ENCODE results near the gene FNDC3A.
A peak's percentile ranks its signal among the peaks of the same experiment; 100 is the strongest.
"Not testable (repeated sequence)": the region's sequence is repeated elsewhere in the genome, so short reads cannot be mapped to it uniquely, and the experiment has no call there.

Gene FNDC3A

GRCh38 chr13:49116873-49117272 lies 141.2 kb downstream of the FNDC3A start:
- Mint-ChIP-seq H3K4me3 (no peak overlapping the region), H3K4me1 (peaks cover 72% of the 10 kb centered on the region), H3K36me3 (peaks cover 42% of the 10 kb centered on the region)

DNA sequence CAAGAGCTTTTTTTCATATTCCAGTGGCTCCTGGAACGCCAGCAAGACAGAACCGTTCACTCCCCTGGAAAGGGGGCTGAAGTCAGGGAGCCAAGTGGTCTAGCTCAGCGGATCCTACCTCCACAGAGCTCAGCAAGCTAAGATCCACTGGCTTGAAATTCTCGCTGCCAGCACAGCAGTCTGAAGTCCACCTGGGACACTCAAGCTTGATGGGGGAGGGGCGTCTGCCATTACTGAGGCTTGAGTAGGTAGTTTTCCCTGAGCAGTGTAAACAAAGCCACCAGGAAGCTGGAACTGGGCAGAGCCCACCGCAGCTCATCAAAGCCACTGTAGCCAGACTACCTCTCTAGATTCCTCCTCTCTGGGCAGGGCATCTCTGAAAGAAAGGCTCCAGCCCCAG lies 142.7 kb downstream of the FNDC3A start:
- not testable (repeated sequence) for H3K27ac Mint-ChIP-seq, H3K27me3 Mint-ChIP-seq, H3K4me3 Mint-ChIP-seq
- H3K9me3 Mint-ChIP-seq: peaks cover 12% of the 10 kb centered on the region
- peaks cover 60% of the 10 kb centered on the region for H3K4me1 Mint-ChIP-seq
- H3K36me3 Mint-ChIP-seq: peaks cover 49% of the 10 kb centered on the region

More at GRCh38 chr13:49116873-49117272, 141.2 kb downstream of the FNDC3A start:
- Mint-ChIP-seq H3K27ac (no peak overlapping the region), H3K27me3 (no peaks in the 10 kb centered on the region), H3K9me3 (peaks cover 11% of the 10 kb centered on the region)

DNA sequence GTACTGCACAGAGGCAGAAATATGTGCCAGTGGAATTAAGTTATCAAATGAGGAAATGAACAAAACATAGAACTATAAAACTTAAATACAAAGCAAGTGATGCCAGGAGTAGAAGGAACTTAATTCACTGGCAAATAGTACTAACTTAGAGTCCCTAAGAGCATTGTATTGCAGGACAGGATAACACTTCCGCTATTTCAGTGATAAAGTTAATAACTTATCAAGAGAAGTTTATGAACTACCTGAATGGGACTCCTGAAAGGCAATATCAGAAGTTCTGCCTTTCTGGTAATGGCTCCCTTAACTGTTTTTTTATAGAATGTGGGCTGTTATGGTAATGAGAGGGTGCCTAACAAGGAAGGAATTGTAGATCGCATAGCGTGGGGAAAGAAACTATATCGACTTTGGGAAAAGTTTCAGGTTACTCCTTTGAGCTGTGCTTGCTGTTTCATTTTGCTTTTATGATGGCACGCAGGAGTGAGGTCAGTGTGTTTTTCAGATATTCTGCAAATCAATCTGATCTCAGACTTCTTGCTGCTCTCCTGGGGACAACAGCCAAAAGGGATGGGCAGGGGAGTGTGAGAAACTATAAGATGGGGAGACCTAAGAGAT lies 149.1 kb downstream of the FNDC3A start:
- Mint-ChIP-seq H3K9me3 (peaks cover 12% of the 10 kb centered on the region), H3K27me3 (no peaks in the 10 kb centered on the region), H3K4me3 (peak overlapping the region; percentile 50), H3K27ac (peak overlapping the region; percentile 52), H3K36me3 (peaks cover 24% of the 10 kb centered on the region), H3K4me1 (peaks cover 20% of the 10 kb centered on the region)

GRCh38 chr13:49125964-49126524 lies 150.3 kb downstream of the FNDC3A start:
- H3K27ac Mint-ChIP-seq: peak overlapping the region; percentile 47

DNA sequence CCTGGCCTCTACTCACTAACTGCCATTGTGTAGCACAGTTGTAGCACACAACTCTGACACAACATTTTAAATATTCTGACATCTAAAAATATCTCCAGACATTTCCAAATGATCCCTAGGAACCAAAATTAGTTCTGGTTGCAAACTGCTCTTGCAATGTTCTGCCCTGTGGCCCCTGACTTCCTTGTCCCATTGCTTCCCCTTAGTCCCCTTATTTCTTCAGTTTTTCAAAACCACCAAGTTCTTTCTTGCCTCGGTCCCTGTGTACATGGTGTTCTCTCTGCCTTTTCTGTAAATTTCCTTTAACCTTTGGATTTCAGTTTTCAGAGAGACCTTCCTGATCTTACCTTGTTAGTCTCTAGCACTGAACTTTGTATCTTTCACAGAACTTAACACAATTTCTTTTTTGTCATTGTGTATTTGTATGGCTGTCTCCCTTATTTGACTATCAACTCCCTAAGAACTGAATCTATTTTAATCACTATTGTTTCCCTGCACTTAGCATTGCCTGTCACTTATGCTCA lies 156.8 kb downstream of the FNDC3A start:
- peaks cover 28% of the 10 kb centered on the region for H3K36me3 Mint-ChIP-seq
- H3K27me3 Mint-ChIP-seq: no peaks in the 10 kb centered on the region
- no peak overlapping the region for H3K4me3 Mint-ChIP-seq
- H3K9me3 Mint-ChIP-seq: no peaks in the 10 kb centered on the region
- H3K4me1 Mint-ChIP-seq: peaks cover 34% of the 10 kb centered on the region
- peak overlapping the region; percentile 76 for H3K27ac Mint-ChIP-seq

More at GRCh38 chr13:49125964-49126524, 150.3 kb downstream of the FNDC3A start:
- Mint-ChIP-seq H3K9me3 (peaks cover 9% of the 10 kb centered on the region), H3K4me3 (peak overlapping the region; percentile 51), H3K36me3 (peaks cover 21% of the 10 kb centered on the region), H3K27me3 (no peaks in the 10 kb centered on the region), H3K4me1 (peaks cover 14% of the 10 kb centered on the region)

- H3K4me3 Mint-ChIP-seq: no peak overlapping the region
- H3K36me3 Mint-ChIP-seq: peaks cover 31% of the 10 kb centered on the region
- no peaks in the 10 kb centered on the region for H3K9me3 Mint-ChIP-seq
These were observed 158.6 kb downstream of the FNDC3A start for GRCh38 chr13:49134305-49134704.

GRCh38 chr13:49137138-49137643 lies 161.5 kb downstream of the FNDC3A start:
- H3K9me3 Mint-ChIP-seq: not testable (repeated sequence)

More at GRCh38 chr13:49134305-49134704, 158.6 kb downstream of the FNDC3A start:
- Mint-ChIP-seq H3K27me3 (no peaks in the 10 kb centered on the region), H3K4me1 (peaks cover 45% of the 10 kb centered on the region), H3K27ac (peak overlapping the region; percentile 17)

GRCh38 chr13:49140910-49141611 lies 165.3 kb downstream of the FNDC3A start:
- Mint-ChIP-seq H3K27me3 (no peaks in the 10 kb centered on the region), H3K36me3 (peaks cover 30% of the 10 kb centered on the region), H3K4me1 (peaks cover 55% of the 10 kb centered on the region), H3K9me3 (no peaks in the 10 kb centered on the region), H3K27ac (peak overlapping the region; percentile 79), H3K4me3 (peak overlapping the region; percentile 9)

More at GRCh38 chr13:49137138-49137643, 161.5 kb downstream of the FNDC3A start:
- not testable (repeated sequence) for H3K27me3 Mint-ChIP-seq, H3K4me3 Mint-ChIP-seq, H3K27ac Mint-ChIP-seq
- H3K36me3 Mint-ChIP-seq: peaks cover 29% of the 10 kb centered on the region
- peaks cover 57% of the 10 kb centered on the region for H3K4me1 Mint-ChIP-seq

- Mint-ChIP-seq H3K4me3 (peak overlapping the region; percentile 92), H3K27me3 (no peaks in the 10 kb centered on the region), H3K9me3 (peaks cover 12% of the 10 kb centered on the region), H3K36me3 (peaks cover 67% of the 10 kb centered on the region), H3K27ac (peak overlapping the region; percentile 90), H3K4me1 (peaks cover 69% of the 10 kb centered on the region)
These were observed 171.2 kb downstream of the FNDC3A start for GRCh38 chr13:49146950-49147355.

DNA sequence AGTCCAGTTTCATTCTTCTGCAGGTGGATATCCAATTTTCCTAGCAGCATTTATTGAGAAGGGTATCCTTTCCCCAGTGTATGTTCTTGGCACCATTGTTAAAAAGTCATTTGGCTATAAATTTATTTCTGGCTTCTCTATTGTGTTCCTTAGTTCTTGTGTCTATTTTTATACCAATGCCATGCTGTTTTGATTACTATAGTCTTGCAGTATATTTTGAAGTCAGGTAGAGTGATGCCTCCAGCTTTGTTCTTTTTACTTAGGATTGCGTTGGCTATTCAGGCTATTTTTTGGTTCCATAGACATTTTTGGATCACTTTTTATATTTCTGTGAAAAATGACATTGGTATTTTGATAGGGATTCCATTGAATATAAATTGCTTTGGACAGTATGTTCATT lies 172.7 kb downstream of the FNDC3A start:
- Mint-ChIP-seq H3K27me3 (no peaks in the 10 kb centered on the region), H3K4me1 (peaks cover 60% of the 10 kb centered on the region), H3K36me3 (peaks cover 63% of the 10 kb centered on the region), H3K9me3 (peaks cover 12% of the 10 kb centered on the region), H3K27ac (no peak overlapping the region), H3K4me3 (peak overlapping the region; percentile 92)

DNA sequence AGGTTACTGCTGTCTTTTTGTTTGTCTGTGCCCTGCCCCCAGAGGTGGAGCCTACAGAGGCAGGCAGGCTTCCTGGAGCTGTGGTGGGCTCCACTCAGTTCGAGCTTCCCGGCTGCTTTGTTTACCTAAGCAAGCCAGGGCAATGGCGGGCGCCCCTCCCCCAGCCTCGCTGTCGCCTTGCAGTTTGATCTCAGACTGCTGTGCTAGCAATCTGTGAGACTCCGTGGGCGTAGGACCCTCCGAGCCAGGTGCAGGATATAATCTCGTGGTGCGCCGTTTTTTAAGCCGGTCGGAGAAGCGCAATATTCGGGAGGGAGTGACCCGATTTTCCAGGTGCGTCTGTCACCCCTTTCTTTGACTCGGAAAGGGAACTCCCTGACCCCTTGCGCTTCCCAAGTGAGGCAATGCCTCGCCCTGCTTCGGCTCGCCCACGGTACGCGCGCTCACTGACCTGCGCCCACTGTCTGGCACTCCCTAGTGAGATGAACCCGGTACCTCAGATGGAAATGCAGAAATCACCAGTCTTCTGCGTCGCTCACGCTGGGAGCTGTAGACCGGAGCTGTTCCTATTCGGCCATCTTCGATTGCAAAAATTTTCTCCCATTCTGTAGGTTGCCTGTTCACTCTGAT lies 182.4 kb downstream of the FNDC3A start:
- not testable (repeated sequence) for H3K27ac Mint-ChIP-seq, H3K4me3 Mint-ChIP-seq, H3K27me3 Mint-ChIP-seq, H3K9me3 Mint-ChIP-seq
- Mint-ChIP-seq H3K36me3 (peaks cover 33% of the 10 kb centered on the region), H3K4me1 (peaks cover 35% of the 10 kb centered on the region)

- not testable (repeated sequence) for H3K4me3 Mint-ChIP-seq, H3K9me3 Mint-ChIP-seq, H3K27me3 Mint-ChIP-seq, H3K27ac Mint-ChIP-seq
- Mint-ChIP-seq H3K36me3 (peaks cover 52% of the 10 kb centered on the region), H3K4me1 (peaks cover 49% of the 10 kb centered on the region)
These were observed 187.4 kb downstream of the FNDC3A start for GRCh38 chr13:49163162-49163561.

GRCh38 chr13:49164712-49165111 lies 189.0 kb downstream of the FNDC3A start:
- peaks cover 8% of the 10 kb centered on the region for H3K9me3 Mint-ChIP-seq
- H3K27me3 Mint-ChIP-seq: no peaks in the 10 kb centered on the region
- H3K4me1 Mint-ChIP-seq: peaks cover 34% of the 10 kb centered on the region
- peaks cover 49% of the 10 kb centered on the region for H3K36me3 Mint-ChIP-seq
- no peak overlapping the region for H3K4me3 Mint-ChIP-seq
- no peak overlapping the region for H3K27ac Mint-ChIP-seq

DNA sequence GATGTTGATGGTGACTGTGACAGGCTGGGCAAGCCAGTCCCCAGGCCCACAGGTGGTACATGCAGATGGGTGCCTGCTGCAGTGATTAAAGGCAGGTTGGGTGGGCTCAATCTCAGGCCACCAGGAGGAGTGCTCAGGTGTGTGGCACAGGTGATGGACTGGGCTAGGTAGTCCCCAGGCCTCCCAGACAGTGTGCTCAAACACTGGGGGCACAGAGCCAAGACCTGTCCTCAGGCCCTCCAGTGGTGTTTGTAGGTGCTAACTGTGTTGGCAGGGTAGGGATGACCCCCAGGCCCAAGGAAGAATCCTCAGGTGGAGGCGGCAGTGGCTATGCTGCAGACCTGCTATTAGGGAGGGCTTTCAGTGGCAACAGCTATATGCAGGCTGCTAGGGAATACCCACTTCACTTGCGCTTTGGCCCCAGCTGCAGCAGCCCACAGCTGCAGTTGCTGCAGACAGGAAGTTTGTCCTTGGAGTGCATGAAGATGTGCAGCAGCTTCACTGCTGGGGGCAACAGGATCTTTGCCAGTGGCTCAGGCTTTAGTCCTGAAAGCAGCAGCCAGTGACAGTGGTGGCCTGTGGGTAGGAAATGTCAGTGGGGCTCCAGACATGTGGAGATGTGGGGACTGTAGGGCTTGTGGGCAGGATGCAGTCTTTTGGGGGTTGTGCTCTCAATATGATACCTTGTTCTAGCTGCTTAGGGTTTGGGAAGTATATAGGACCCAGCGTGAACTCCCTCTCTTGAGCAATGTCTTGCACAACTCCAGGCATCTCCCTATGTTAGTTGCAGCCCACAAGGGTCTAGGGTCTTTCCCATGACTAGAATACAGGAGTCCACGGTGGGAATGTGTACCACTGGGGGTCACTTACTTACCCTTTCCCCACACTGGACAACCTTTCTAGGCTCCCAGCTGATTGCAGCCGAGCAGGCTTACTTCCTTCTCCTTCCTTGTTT lies 190.4 kb downstream of the FNDC3A start:
- H3K9me3 Mint-ChIP-seq: peaks cover 8% of the 10 kb centered on the region
- no peak overlapping the region for H3K27ac Mint-ChIP-seq
- H3K4me1 Mint-ChIP-seq: peaks cover 22% of the 10 kb centered on the region
- no peaks in the 10 kb centered on the region for H3K27me3 Mint-ChIP-seq
- H3K36me3 Mint-ChIP-seq: peaks cover 47% of the 10 kb centered on the region
- no peak overlapping the region for H3K4me3 Mint-ChIP-seq
